HuH-7 (cell line): ENCODE measurements around the gene CFAP65.

Source experiments
- DNase-seq: peaks from one replicate; pipeline ENCODE4 v3.0.0; 2011; ENCODE audit warnings: low spot score

Gene CFAP65

GRCh38 chr2:219041252-219041651, at the start of gene CFAP65:
TSS of gene CFAP65 (minus strand) at chr2:219041516. CDS start at chr2:219039048, 2,468 bp downstream.
- no peak for DNase-seq

- DNase-seq, result no peak
These were observed 49.4 kb upstream of the CFAP65 start for GRCh38 chr2:219090436-219091299.

GRCh38 chr2:219089330-219089729, 48.0 kb upstream of the CFAP65 start:
- DNase-seq, result no peak

GRCh38 chr2:219087848-219088247, 46.5 kb upstream of the CFAP65 start:
- no peak for DNase-seq

- no peak for DNase-seq
These were observed 46.0 kb upstream of the CFAP65 start for GRCh38 chr2:219087361-219087760.

GRCh38 chr2:219086196-219086595, 44.9 kb upstream of the CFAP65 start:
- no peak for DNase-seq

- DNase-seq, result no peak
These were observed 43.5 kb upstream of the CFAP65 start for GRCh38 chr2:219084791-219085190.

GRCh38 chr2:219082332-219082958, 41.1 kb upstream of the CFAP65 start:
- DNase-seq, result no peak

GRCh38 chr2:219081701-219082331, 40.5 kb upstream of the CFAP65 start:
- no peak for DNase-seq

GRCh38 chr2:219081096-219081495, 39.8 kb upstream of the CFAP65 start:
- DNase-seq, result no peak

- DNase-seq, result no peak
These were observed 38.1 kb upstream of the CFAP65 start for GRCh38 chr2:219079417-219079816.

GRCh38 chr2:219078951-219079350, 37.6 kb upstream of the CFAP65 start:
- no peak for DNase-seq

- DNase-seq, result no peak
These were observed 36.8 kb upstream of the CFAP65 start for GRCh38 chr2:219078126-219078525.

GRCh38 chr2:219076253-219076652, 34.9 kb upstream of the CFAP65 start:
- DNase-seq, result no peak

- DNase-seq, result peak; percentile 65
These were observed 32.3 kb upstream of the CFAP65 start for GRCh38 chr2:219073413-219074129.

- DNase-seq, result no peak
These were observed 31.5 kb upstream of the CFAP65 start for GRCh38 chr2:219072741-219073250.

GRCh38 chr2:219071131-219071816, 30.0 kb upstream of the CFAP65 start:
- DNase-seq, result peak; percentile 67

- DNase-seq, result no peak
These were observed 24.2 kb upstream of the CFAP65 start for GRCh38 chr2:219065484-219065883.

GRCh38 chr2:219062081-219062480, 20.8 kb upstream of the CFAP65 start:
- DNase-seq, result no peak

- peak; percentile 79 for DNase-seq
These were observed 19.8 kb upstream of the CFAP65 start, which contains the start of gene IHH for GRCh38 chr2:219060821-219061791. TSS of gene IHH (minus strand) at chr2:219060921. CDS start at chr2:219060467, 454 bp downstream.
